HepG2 (cell line): Measurements from ENCODE around the gene MAPRE3. TPM values are rescaled to one million over a fixed set of nuclear protein-coding genes. Genes with fewer than 3 reads are reported as not detected.
A peak's percentile ranks its signal among the peaks of the same experiment; 100 is the strongest.

Source experiments
- DR1 ChIP-seq: sonication (generic); formaldehyde crosslinking; IDR thresholded peaks from 2 replicates; pipeline ENCODE4 v1.8.0; 2021; ENCODE audit warnings: mild to moderate bottlenecking, missing genetic modification reagents, inconsistent platforms
- MAF1 ChIP-seq: sonication (generic); formaldehyde crosslinking; IDR thresholded peaks from 2 replicates; pipeline ENCODE4 v1.5.0; 2020; ENCODE audit warnings: missing genetic modification reagents, borderline replicate concordance
- MIER2 ChIP-seq: IDR thresholded peaks from 2 replicates; pipeline ENCODE4 v1.6.1; 2016; ENCODE audit warnings: missing biosample characterization, missing genetic modification reagents
- NRL ChIP-seq: sonication (generic); formaldehyde crosslinking; IDR thresholded peaks from 2 replicates; pipeline ENCODE4 v1.5.0; 2020; ENCODE audit warnings: missing genetic modification reagents, mild to moderate bottlenecking, moderate library complexity, borderline replicate concordance
- RFX3 ChIP-seq: IDR thresholded peaks from 2 replicates; pipeline ENCODE4 v1.6.1; 2016; ENCODE audit warnings: missing biosample characterization, missing genetic modification reagents
- ZC3H13 ChIP-seq: sonication (generic); formaldehyde crosslinking; IDR thresholded peaks from 2 replicates; pipeline ENCODE4 v1.8.1; 2023; ENCODE audit warnings: mild to moderate bottlenecking, missing genetic modification reagents, moderate library complexity
- ZNF282 ChIP-seq: fragments of 450-650 bp; IDR thresholded peaks from 2 replicates; pipeline ENCODE4 v1.6.1; 2018; ENCODE audit not compliant: partially characterized antibody
- ZNF333 ChIP-seq: sonication (generic); formaldehyde crosslinking; IDR thresholded peaks from 2 replicates; pipeline ENCODE4 v1.4.0; 2020; ENCODE audit warnings: mild to moderate bottlenecking, missing genetic modification reagents, borderline replicate concordance
- ZNF619 ChIP-seq: sonication (generic); formaldehyde crosslinking; IDR thresholded peaks from 2 replicates; pipeline ENCODE4 v1.4.0; 2020; ENCODE audit warnings: mild to moderate bottlenecking, missing genetic modification reagents
- ZNF629 ChIP-seq: sonication (generic); formaldehyde crosslinking; conservative IDR thresholded peaks from 2 replicates; pipeline ENCODE4 v1.5.0; 2020; ENCODE audit warnings: missing genetic modification reagents
- ZNF772 ChIP-seq: sonication (generic); formaldehyde crosslinking; IDR thresholded peaks from 2 replicates; pipeline ENCODE4 v1.5.0; 2020; ENCODE audit warnings: mild to moderate bottlenecking, missing genetic modification reagents
- ZNF775 ChIP-seq: sonication (generic); formaldehyde crosslinking; IDR thresholded peaks from 2 replicates; pipeline ENCODE4 v1.4.0; 2020; ENCODE audit warnings: missing genetic modification reagents, mild to moderate bottlenecking, moderate library complexity, borderline replicate concordance
- ZNF850 ChIP-seq: sonication (generic); formaldehyde crosslinking; conservative IDR thresholded peaks from 2 replicates; pipeline ENCODE4 v1.9.0; 2021; ENCODE audit warnings: mild to moderate bottlenecking, missing genetic modification reagents
- ZNF878 ChIP-seq: sonication (generic); formaldehyde crosslinking; IDR thresholded peaks from 2 replicates; pipeline ENCODE4 v1.8.1; 2023; ENCODE audit warnings: mild to moderate bottlenecking, missing genetic modification reagents, moderate library complexity
- ZNF883 ChIP-seq: sonication (generic); formaldehyde crosslinking; IDR thresholded peaks from 2 replicates; pipeline ENCODE4 v1.5.1; 2020; ENCODE audit warnings: mild to moderate bottlenecking, missing genetic modification reagents; ENCODE audit errors: not compliant biosample characterization
- polyA plus RNA-seq, 8 experiments: library from polyadenylated mRNA; depleted of rRNA in 3 of 8; stranded (reverse) in 7 of 8; unstranded in 1 of 8; fragments of >200 nt; fragmentation: Illumina TruSeq in 4 of 8; extraction: Trizol in 4 of 8; gene quantifications; 2 replicates each; pipeline versions ENCODE4 v1.2.1 to v1.2.3, GENCODE V29; 2011 to 2016; ENCODE audit warnings: low read depth in 4 of 8, missing spikeins in 1 of 8, mixed read lengths in 1 of 8; ENCODE audit not compliant: insufficient read depth in 1 of 8
- total RNA-seq, 5 experiments: library from RNA; depleted of rRNA; stranded (reverse); fragments of >200 nt; fragmentation: Illumina TruSeq; extraction: Trizol; gene quantifications; 2 replicates each; pipeline ENCODE4 v1.2.3, GENCODE V29; 2016; ENCODE audit warnings: low read depth in 1 of 5
- TF ChIP-seq, protein P1 (sequence below): sonication (generic); formaldehyde crosslinking; conservative IDR thresholded peaks from 2 replicates; pipeline ENCODE4 v1.5.0; 2020; ENCODE audit warnings: missing genetic modification reagents
- TF ChIP-seq, protein P2 (sequence below): fragments of 450-650 bp; IDR thresholded peaks from 2 replicates; pipeline ENCODE4 v1.6.1; 2017
- TF ChIP-seq, protein P3 (sequence below): sonication (generic); formaldehyde crosslinking; IDR thresholded peaks from 2 replicates; pipeline ENCODE4 v1.5.0; 2020; ENCODE audit warnings: missing genetic modification reagents
- TF ChIP-seq, protein P4 (sequence below): sonication (generic); formaldehyde crosslinking; IDR thresholded peaks from 2 replicates; pipeline ENCODE4 v1.5.0; 2020; ENCODE audit warnings: mild to moderate bottlenecking, missing genetic modification reagents, borderline replicate concordance

Gene MAPRE3
- total and polyA plus RNA-seq, 2 of the 13 experiments (the other 11 are each of a cell fraction or from before 2014, with no cell fraction given): 0.31 to 0.91 TPM

DNA sequence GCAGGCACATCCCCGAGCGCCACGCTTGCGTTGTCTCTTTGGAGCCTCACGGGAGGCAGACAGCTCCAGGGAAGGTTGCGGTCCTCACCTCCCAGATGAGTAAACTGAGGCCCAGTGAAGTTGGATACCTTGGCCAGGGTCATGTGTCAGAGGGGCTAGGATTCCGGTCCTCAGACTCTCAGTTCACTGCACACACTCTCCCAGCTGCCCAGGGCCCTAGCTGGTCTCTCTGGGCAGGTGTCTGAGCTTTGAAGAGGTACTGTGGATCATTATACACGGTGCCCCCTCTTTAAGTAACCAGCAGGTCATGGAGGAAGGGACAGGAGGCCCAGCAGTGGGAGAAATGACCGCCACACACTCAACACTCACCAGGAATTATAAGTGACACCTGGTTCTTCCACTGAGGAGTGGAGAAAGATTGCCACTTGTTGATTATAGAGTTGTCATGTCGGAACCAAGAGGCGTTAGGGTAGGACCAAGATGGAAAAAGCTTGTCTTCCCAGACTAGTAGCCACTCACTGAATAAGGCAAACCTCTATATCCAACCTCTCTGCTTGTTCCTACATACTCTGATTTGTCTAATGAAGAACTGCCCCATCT lies 62.9 kb downstream of the MAPRE3 start (continued):
- TF ChIP-seq, protein P1, sequence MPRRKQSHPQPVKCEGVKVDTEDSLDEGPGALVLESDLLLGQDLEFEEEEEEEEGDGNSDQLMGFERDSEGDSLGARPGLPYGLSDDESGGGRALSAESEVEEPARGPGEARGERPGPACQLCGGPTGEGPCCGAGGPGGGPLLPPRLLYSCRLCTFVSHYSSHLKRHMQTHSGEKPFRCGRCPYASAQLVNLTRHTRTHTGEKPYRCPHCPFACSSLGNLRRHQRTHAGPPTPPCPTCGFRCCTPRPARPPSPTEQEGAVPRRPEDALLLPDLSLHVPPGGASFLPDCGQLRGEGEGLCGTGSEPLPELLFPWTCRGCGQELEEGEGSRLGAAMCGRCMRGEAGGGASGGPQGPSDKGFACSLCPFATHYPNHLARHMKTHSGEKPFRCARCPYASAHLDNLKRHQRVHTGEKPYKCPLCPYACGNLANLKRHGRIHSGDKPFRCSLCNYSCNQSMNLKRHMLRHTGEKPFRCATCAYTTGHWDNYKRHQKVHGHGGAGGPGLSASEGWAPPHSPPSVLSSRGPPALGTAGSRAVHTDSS: no peak
- TF ChIP-seq NRL (CRISPR knock-in tag) (no peak), MAF1 (CRISPR knock-in tag) (no peak), ZNF619 (CRISPR knock-in tag) (no peak), ZNF629 (no peak), MIER2 (CRISPR knock-in tag) (no peak), ZNF282 (no peak), ZC3H13 (CRISPR knock-in tag) (no peak), ZNF775 (CRISPR knock-in tag) (0 out of 2 replicates have a peak, but pooled peaks have one; percentile 25), ZNF878 (CRISPR knock-in tag) (no peak), DR1 (no peak), ZNF772 (CRISPR knock-in tag) (0 out of 2 replicates have a peak, but pooled peaks have one; percentile 68), ZNF333 (CRISPR knock-in tag) (no peak), RFX3 (CRISPR knock-in tag) (no peak), ZNF883 (CRISPR knock-in tag) (peak; percentile 47), ZNF850 (0 out of 2 replicates have a peak, but pooled peaks have one; percentile 23)
- TF ChIP-seq, protein P2, sequence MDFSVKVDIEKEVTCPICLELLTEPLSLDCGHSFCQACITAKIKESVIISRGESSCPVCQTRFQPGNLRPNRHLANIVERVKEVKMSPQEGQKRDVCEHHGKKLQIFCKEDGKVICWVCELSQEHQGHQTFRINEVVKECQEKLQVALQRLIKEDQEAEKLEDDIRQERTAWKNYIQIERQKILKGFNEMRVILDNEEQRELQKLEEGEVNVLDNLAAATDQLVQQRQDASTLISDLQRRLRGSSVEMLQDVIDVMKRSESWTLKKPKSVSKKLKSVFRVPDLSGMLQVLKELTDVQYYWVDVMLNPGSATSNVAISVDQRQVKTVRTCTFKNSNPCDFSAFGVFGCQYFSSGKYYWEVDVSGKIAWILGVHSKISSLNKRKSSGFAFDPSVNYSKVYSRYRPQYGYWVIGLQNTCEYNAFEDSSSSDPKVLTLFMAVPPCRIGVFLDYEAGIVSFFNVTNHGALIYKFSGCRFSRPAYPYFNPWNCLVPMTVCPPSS: no peak
- TF ChIP-seq, protein P3, sequence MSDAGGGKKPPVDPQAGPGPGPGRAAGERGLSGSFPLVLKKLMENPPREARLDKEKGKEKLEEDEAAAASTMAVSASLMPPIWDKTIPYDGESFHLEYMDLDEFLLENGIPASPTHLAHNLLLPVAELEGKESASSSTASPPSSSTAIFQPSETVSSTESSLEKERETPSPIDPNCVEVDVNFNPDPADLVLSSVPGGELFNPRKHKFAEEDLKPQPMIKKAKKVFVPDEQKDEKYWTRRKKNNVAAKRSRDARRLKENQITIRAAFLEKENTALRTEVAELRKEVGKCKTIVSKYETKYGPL (CRISPR knock-in tag): no peak
- TF ChIP-seq, protein P4, sequence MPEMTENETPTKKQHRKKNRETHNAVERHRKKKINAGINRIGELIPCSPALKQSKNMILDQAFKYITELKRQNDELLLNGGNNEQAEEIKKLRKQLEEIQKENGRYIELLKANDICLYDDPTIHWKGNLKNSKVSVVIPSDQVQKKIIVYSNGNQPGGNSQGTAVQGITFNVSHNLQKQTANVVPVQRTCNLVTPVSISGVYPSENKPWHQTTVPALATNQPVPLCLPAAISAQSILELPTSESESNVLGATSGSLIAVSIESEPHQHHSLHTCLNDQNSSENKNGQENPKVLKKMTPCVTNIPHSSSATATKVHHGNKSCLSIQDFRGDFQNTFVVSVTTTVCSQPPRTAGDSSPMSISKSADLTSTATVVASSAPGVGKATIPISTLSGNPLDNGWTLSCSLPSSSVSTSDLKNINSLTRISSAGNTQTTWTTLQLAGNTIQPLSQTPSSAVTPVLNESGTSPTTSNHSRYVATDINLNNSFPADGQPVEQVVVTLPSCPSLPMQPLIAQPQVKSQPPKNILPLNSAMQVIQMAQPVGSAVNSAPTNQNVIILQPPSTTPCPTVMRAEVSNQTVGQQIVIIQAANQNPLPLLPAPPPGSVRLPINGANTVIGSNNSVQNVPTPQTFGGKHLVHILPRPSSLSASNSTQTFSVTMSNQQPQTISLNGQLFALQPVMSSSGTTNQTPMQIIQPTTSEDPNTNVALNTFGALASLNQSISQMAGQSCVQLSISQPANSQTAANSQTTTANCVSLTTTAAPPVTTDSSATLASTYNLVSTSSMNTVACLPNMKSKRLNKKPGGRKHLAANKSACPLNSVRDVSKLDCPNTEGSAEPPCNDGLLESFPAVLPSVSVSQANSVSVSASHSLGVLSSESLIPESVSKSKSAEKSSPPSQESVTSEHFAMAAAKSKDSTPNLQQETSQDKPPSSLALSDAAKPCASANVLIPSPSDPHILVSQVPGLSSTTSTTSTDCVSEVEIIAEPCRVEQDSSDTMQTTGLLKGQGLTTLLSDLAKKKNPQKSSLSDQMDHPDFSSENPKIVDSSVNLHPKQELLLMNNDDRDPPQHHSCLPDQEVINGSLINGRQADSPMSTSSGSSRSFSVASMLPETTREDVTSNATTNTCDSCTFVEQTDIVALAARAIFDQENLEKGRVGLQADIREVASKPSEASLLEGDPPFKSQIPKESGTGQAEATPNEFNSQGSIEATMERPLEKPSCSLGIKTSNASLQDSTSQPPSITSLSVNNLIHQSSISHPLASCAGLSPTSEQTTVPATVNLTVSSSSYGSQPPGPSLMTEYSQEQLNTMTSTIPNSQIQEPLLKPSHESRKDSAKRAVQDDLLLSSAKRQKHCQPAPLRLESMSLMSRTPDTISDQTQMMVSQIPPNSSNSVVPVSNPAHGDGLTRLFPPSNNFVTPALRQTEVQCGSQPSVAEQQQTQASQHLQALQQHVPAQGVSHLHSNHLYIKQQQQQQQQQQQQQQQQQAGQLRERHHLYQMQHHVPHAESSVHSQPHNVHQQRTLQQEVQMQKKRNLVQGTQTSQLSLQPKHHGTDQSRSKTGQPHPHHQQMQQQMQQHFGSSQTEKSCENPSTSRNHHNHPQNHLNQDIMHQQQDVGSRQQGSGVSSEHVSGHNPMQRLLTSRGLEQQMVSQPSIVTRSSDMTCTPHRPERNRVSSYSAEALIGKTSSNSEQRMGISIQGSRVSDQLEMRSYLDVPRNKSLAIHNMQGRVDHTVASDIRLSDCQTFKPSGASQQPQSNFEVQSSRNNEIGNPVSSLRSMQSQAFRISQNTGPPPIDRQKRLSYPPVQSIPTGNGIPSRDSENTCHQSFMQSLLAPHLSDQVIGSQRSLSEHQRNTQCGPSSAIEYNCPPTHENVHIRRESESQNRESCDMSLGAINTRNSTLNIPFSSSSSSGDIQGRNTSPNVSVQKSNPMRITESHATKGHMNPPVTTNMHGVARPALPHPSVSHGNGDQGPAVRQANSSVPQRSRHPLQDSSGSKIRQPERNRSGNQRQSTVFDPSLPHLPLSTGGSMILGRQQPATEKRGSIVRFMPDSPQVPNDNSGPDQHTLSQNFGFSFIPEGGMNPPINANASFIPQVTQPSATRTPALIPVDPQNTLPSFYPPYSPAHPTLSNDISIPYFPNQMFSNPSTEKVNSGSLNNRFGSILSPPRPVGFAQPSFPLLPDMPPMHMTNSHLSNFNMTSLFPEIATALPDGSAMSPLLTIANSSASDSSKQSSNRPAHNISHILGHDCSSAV (CRISPR knock-in tag): 0 out of 2 replicates have a peak, but pooled peaks have one; percentile 58
